ENCODE results near the gene DNAJB8. TPM values are rescaled to one million over a fixed set of nuclear protein-coding genes. Genes with fewer than 3 reads are reported as not detected.

The DNAJB8 gene
- polyA plus RNA-seq, 2 of the 4 experiments (the other 2 are of a cell fraction), result not detected

- Histone ChIP-seq H3K4me1 (no peaks in the 10 kb centered on the region), H3K4me3 (no peak overlapping the region), H3K9me3 (no peaks in the 10 kb centered on the region), H3K27ac (no peak overlapping the region), H3K4me2 (no peak overlapping the region)
- no peak for TF ChIP-seq POLR2A (IDR thresholded peaks at IDR 0.05; ENCODE audit: low read length)
- TF ChIP-seq NFE2L2 (conservative IDR thresholded peaks at IDR 0.05; ENCODE audit: low read length), result no peak
- TF ChIP-seq HOXA7 (CRISPR knock-in tag; IDR thresholded peaks at IDR 0.05), result no peak
- no peak for TF ChIP-seq BHLHE40 (IDR thresholded peaks at IDR 0.05; ENCODE audit: low read depth, low read length)
- TF ChIP-seq REST (IDR thresholded peaks at IDR 0.05), result no peak
- TF ChIP-seq RAD21 (conservative IDR thresholded peaks at IDR 0.05 in 1 of 2, IDR thresholded peaks at IDR 0.05 in 1 of 2), result no peak
- no peak for TF ChIP-seq EP300 (IDR thresholded peaks at IDR 0.05)
- no peak for TF ChIP-seq ZFP36 (IDR thresholded peaks at IDR 0.05; ENCODE audit: borderline replicate concordance, partially characterized antibody)
- no peak for TF ChIP-seq HMGXB4 (CRISPR knock-in tag; IDR thresholded peaks at IDR 0.05; ENCODE audit: borderline replicate concordance)
- TF ChIP-seq EHMT2 (IDR thresholded peaks at IDR 0.05; ENCODE audit: low read depth), result no peak
- no peak for TF ChIP-seq RCOR1 (IDR thresholded peaks at IDR 0.05; ENCODE audit: low read depth, low read length)
- TF ChIP-seq E2F6 (IDR thresholded peaks at IDR 0.05; ENCODE audit: borderline replicate concordance, low read depth), result no peak
- no peak for TF ChIP-seq RFX5 (IDR thresholded peaks at IDR 0.05)
- no peak for DNase-seq (ENCODE audit: low read depth in 1 of 2, low spot score in 1 of 2)
- FAIRE-seq, result no peak
- WGBS (ENCODE audit: missing lambda C conversion rate), result 26% methylated on average over 4 of the region's 4 CpGs
- no peak for ATAC-seq
- POLR2A ChIA-PET, result no interaction called here
- CTCF ChIA-PET, result no interaction called here
Observed at GRCh38 chr3:128473737-128474136, 7.0 kb upstream of the DNAJB8 start.

GRCh38 chr3:128473180-128473519, 6.5 kb upstream of the DNAJB8 start:
- ChIA-PET CTCF (interaction anchor here (1.1 kb wide), 1 partner anchor 9 kb away, joined by 4 read pairs; no protein-coding TSS in a partner anchor), POLR2A (no interaction called here)
- H3K4me1 ChIP-seq, result no peaks in the 10 kb centered on the region
- FAIRE-seq, result no peak
- 57% methylated on average over 4 of the region's 6 CpGs for WGBS (ENCODE audit: missing lambda C conversion rate)
- no peak for ATAC-seq
- H3K9me3 ChIP-seq, result no peaks in the 10 kb centered on the region
- H3K27ac ChIP-seq, result no peak overlapping the region
- no peak overlapping the region for H3K4me2 ChIP-seq
- DNase-seq (ENCODE audit: low read depth in 1 of 2, low spot score in 1 of 2), result no peak
- H3K4me3 ChIP-seq, result no peak overlapping the region
- TF ChIP-seq USF2 (IDR thresholded peaks at IDR 0.05), result no peak
- TF ChIP-seq E2F6 (IDR thresholded peaks at IDR 0.05; ENCODE audit: borderline replicate concordance, low read depth), result no peak
- TF ChIP-seq PHF8 (IDR thresholded peaks at IDR 0.05; ENCODE audit: borderline replicate concordance, low read depth), result no peak
- TF ChIP-seq EHMT2 (IDR thresholded peaks at IDR 0.05; ENCODE audit: low read depth), result no peak
- TF ChIP-seq RAD21 (conservative IDR thresholded peaks at IDR 0.05 in 1 of 2, IDR thresholded peaks at IDR 0.05 in 1 of 2), result no peak
- no peak for TF ChIP-seq RCOR1 (IDR thresholded peaks at IDR 0.05; ENCODE audit: low read depth, low read length)

Data from A549 (cell line).